Measurements from ENCODE around the gene OR10J5. TPM values are rescaled to one million over a fixed set of nuclear protein-coding genes. Genes with fewer than 3 reads are reported as not detected.

The OR10J5 gene
- total RNA-seq, 1 experiment from 2014 or later: not detected

GRCh38 chr1:159548126-159548525, 12.3 kb upstream of the OR10J5 start:
- Histone ChIP-seq H3K36me3 (ENCODE audit: control insufficient read depth in 1 of 2, insufficient read depth in 2 of 2, low read length in 2 of 2) (no peaks in the 10 kb centered on the region), H4K20me1 (ENCODE audit: insufficient read depth) (no peaks in the 10 kb centered on the region; the same call in 1 of the 2 replicates), H3K27ac (ENCODE audit: low read depth, low read length) (no peak overlapping the region), H3K9ac (ENCODE audit: low read length) (no peak overlapping the region), H3K9me2 (ENCODE audit: insufficient read depth) (no peaks in the 10 kb centered on the region), H3K4me2 (ENCODE audit: low read length) (no peak overlapping the region), H3K9me3 (ENCODE audit: control insufficient read depth in 1 of 2, insufficient read depth in 1 of 2, low read depth in 1 of 2, low read length in 2 of 2) (no peaks in the 10 kb centered on the region), H3K27me3 (ENCODE audit: insufficient read depth, low read length) (peaks cover 8% of the 10 kb centered on the region; the same call in 1 of the 2 replicates), H3K4me3 (replicated peaks in 1 of 2; ENCODE audit: low read depth in 1 of 2, low read length in 2 of 2) (no peak overlapping the region), H2AFZ (ENCODE audit: low read depth, low read length, poor library complexity, severe bottlenecking) (no peak overlapping the region), H3K79me2 (ENCODE audit: insufficient read depth, low read length) (no peaks in the 10 kb centered on the region), H3K4me1 (ENCODE audit: control insufficient read depth in 1 of 2, insufficient read depth in 2 of 2, low read length in 2 of 2) (no peaks in the 10 kb centered on the region)
- DNase-seq (ENCODE audit: low read depth, low spot score): no peak
- BruUV-seq (replicated peaks): no TSS peak
- ChIA-PET POLR2A (no interaction called here), RAD21 (ENCODE audit: low non-redundant PET in 1 of 2, low total read pairs in 2 of 2, uncharacterized antibody in 2 of 2, unreplicated experiment in 2 of 2) (no interaction called here), CTCF (no interaction called here)
- TF ChIP-seq ATF3 (IDR thresholded peaks at IDR 0.05) (no peak), SP1 (IDR thresholded peaks at IDR 0.05; ENCODE audit: low read depth) (no peak), POLR2AphosphoS5 (IDR thresholded peaks at IDR 0.05; ENCODE audit: low read depth, low read length) (no peak)
- intact Hi-C loops (cut with micrococcal nuclease): no loop called here
- no peak for ATAC-seq

- no peak overlapping the region for H2AFZ ChIP-seq (ENCODE audit: low read depth, low read length, poor library complexity, severe bottlenecking)
- DNase-seq (ENCODE audit: low read depth, low spot score): no peak
- no peaks in the 10 kb centered on the region for H3K9me2 ChIP-seq (ENCODE audit: insufficient read depth)
- BruUV-seq (replicated peaks): no TSS peak
- RAD21 ChIA-PET (ENCODE audit: low non-redundant PET in 1 of 2, low total read pairs in 2 of 2, uncharacterized antibody in 2 of 2, unreplicated experiment in 2 of 2): no interaction called here
- H3K79me2 ChIP-seq (ENCODE audit: insufficient read depth, low read length): no peaks in the 10 kb centered on the region
- POLR2A ChIA-PET: no interaction called here
- ATAC-seq: no peak
- no peaks in the 10 kb centered on the region for H3K9me3 ChIP-seq (ENCODE audit: control insufficient read depth in 1 of 2, insufficient read depth in 1 of 2, low read depth in 1 of 2, low read length in 2 of 2)
- no peak overlapping the region for H3K4me2 ChIP-seq (ENCODE audit: low read length)
- no peak overlapping the region for H3K4me3 ChIP-seq (replicated peaks in 1 of 2; ENCODE audit: low read depth in 1 of 2, low read length in 2 of 2)
- TF ChIP-seq ZFX (IDR thresholded peaks at IDR 0.05) (no peak), CBX3 (IDR thresholded peaks at IDR 0.05; ENCODE audit: low read depth) (no peak), EZH2 (IDR thresholded peaks at IDR 0.05) (no peak), POLR2AphosphoS5 (IDR thresholded peaks at IDR 0.05; ENCODE audit: low read depth, low read length) (no peak), SP1 (IDR thresholded peaks at IDR 0.05; ENCODE audit: low read depth) (no peak), CEBPB (IDR thresholded peaks at IDR 0.05; ENCODE audit: low read depth) (no peak), RAD21 (IDR thresholded peaks at IDR 0.05; ENCODE audit: low read depth) (no peak), EGR1 (IDR thresholded peaks at IDR 0.05; ENCODE audit: low read depth) (no peak), ZBTB33 (IDR thresholded peaks at IDR 0.05; ENCODE audit: extremely low read depth, insufficient replicate concordance, low read length) (no peak), MAX (IDR thresholded peaks at IDR 0.05) (no peak), YY1 (IDR thresholded peaks at IDR 0.05; ENCODE audit: extremely low read depth, insufficient replicate concordance, low read depth, low read length) (no peak), FOSL1 (IDR thresholded peaks at IDR 0.05; ENCODE audit: low read depth) (no peak), SIN3A (IDR thresholded peaks at IDR 0.05; ENCODE audit: low read depth) (no peak), ATF3 (IDR thresholded peaks at IDR 0.05) (no peak), ZNF274 (IDR thresholded peaks at IDR 0.05; ENCODE audit: low read depth, low read length) (no peak)
- H3K36me3 ChIP-seq (ENCODE audit: control insufficient read depth in 1 of 2, insufficient read depth in 2 of 2, low read length in 2 of 2): no peaks in the 10 kb centered on the region
- peaks cover 18% of the 10 kb centered on the region; the same call in 1 of the 2 replicates for H3K27me3 ChIP-seq (ENCODE audit: insufficient read depth, low read length)
- H3K4me1 ChIP-seq (ENCODE audit: control insufficient read depth in 1 of 2, insufficient read depth in 2 of 2, low read length in 2 of 2): no peaks in the 10 kb centered on the region
- CTCF ChIA-PET: no interaction called here
- no peak overlapping the region for H3K27ac ChIP-seq (ENCODE audit: low read depth, low read length)
- intact Hi-C loops (cut with micrococcal nuclease): no loop called here
- no peak overlapping the region for H3K9ac ChIP-seq (ENCODE audit: low read length)
- H4K20me1 ChIP-seq (ENCODE audit: insufficient read depth): no peaks in the 10 kb centered on the region
Measured at GRCh38 chr1:159532922-159533321, 2.9 kb downstream of the OR10J5 start.

Data from HCT116 (cell line).